CD4-positive, alpha-beta T cell treated with Interleukin-6 for 4 hours (primary cell): Measurements from ENCODE around the gene HMGCS2.
"Not testable (repeated sequence)": the region's sequence is repeated elsewhere in the genome, so short reads cannot be mapped to it uniquely, and the experiment has no call there.

Experiments
- DNase-seq: peaks from one replicate; pipeline ENCODE4 v3.0.0-alpha.2; 2020; ENCODE audit warnings: mixed read lengths

HMGCS2 gene

DNA sequence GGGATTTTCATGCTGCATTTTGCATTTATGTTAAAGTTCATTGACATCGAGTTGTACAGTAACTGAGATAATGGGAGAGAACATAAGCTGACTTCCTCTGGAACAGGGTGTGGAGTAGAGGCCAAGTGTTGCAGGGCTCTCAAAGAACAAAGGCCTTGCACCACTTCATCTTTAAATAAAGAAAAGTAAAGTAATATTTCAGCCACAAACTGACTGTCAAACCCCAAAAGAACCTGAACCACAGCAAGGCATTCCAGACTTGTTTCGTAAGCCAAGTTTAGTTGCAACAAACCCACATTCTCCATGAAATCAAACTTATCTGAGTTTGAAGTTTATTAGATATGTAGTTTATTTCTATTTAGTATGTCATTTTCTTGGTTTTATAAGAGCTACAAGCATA lies 19.1 kb upstream of the HMGCS2 start:
- no peak for DNase-seq

DNA sequence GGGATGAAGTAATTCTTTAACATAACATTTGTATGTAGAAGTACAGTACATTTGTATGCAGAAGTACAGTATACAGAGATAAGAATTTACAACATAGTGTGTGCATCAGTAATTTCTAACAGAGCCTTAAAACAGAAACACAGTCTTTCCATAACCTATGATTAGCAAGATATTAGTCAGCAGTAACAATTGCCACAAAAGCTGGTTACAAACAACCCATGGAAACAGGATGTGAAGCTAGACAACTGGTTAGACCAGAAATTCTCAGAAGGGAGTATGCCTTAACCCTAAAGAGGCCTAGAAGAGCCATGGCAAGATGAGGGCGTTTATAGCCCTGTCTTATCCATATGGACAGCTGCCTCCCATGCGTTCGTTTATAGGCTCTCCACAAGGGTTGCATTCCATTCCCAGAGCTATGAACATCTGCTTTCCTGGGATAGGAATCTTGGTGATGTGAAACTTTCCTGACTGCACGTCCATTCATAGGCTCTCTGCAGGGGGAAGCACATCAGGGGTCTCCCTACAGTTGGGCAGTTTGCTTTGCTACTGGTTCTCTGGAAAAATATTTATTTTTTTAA lies 17.9 kb upstream of the HMGCS2 start:
- not testable (repeated sequence) for DNase-seq

DNA sequence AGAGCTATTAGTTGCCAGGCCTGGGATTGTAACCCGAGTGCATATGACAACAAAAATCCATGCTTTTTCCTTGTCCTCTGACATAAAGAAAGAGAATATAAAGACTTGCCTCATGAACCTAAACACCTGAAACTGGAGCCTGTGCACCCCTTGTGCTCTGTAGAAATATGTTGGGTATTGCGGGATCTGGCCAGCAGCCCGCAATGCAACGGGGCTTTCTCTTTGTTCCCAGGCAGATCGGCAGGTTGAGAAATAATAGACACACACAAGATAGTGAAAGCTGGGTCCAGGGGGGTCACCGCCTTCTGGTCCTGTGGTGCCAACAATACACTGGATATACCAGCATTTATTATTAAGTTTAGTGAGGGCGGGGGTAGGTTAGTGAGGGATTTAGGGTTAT lies 17.3 kb upstream of the HMGCS2 start:
- DNase-seq: not testable (repeated sequence)

DNA sequence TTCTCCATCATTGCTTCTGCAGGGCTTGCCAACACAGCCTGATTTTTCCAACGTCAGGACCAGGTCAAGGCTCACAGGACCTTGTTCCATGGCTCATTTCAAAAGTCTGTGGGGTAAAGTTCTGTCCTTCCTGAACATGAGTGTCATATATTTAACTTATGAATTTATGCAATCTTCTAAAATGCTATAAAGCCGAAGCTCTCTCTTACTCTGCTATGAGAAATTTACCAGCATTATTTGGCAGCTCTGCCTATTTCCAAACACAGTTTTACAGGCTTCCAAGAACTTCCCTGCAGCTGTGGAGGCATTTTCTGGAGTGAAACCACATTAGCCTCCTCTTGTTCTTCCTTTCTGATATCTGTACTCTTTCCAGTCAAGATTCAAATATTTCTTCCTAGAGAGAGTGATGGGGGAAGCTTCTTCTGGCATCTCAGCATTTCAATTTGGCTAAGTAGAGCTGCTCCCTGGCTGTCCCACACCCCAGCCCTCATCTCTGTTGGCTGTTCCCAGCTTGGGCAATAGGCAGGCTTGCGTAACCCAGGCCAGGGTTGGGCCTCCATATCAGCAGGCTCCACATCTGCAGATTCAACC lies 15.6 kb upstream of the HMGCS2 start:
- no peak for DNase-seq

DNA sequence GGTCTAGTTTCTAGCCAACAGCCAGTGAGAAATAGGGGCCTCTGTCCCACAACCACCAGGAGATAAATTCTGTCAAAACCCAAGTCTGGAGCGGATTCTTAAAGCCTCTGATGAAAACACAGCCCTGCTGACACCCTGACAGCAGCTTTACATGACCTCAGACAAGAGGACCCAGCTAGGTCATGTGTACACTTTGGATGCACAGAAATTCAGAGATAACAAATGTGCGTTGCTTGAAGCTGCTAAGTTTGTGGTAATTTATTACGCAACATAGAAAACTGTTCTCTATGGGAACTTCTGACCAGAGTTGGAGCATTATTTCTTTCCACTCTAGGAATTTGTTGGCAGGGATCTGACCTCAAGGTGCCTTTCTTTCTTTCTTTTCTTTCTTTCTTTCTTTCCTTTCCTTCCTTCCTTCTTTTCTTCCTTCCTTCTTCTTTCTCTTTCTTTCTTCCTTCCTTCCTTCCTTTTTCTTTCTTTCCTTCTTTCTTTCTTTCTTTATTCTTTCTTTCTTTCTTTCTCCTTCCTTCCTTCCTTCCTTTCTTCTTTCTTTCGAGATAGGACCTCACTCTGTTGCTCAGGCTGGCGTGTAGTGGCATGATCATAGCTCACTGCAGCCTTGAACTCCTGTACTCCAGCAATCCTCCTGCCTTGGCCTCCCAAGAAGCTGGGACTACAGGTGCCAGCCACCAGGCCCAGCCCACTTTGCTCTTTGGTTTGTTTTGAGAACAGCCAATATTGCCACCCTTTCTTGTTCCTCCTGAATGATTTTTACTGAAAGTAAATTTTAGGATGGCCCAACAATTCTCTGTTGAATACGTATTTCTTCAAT lies 14.9 kb upstream of the HMGCS2 start:
- DNase-seq: no peak

DNA sequence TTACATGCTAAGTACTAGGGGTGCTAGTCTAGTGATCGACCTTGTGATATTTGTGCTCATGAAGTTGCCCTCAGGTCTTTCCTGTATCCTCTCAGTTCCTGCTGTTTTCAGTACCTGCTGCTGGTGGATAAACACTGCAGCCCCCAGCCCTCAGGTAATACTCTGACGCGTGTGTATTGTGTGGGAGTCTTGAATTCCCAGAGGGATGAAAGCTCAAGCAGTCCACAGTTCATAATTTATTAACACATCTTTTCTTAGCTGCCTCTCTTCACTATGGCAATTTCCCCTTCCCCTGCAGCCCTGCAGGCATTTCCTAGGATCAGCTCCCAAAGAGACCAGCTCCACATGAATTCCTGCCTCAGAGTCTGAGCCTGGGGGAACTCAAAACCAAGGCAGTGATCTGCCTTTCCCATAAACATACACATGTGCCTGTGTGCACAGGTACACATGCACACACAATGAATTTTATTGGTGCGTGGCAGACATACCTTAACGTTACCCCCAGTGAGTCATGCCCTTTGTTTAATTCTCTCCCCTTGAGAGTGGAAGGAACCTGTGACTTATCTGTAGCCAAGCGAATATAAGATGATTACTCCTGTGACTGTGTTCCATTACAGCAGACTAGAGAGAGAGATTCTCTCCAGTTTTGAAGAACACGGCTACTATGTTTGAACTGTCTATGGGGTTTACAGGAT lies 14.1 kb upstream of the HMGCS2 start:
- DNase-seq: no peak

DNA sequence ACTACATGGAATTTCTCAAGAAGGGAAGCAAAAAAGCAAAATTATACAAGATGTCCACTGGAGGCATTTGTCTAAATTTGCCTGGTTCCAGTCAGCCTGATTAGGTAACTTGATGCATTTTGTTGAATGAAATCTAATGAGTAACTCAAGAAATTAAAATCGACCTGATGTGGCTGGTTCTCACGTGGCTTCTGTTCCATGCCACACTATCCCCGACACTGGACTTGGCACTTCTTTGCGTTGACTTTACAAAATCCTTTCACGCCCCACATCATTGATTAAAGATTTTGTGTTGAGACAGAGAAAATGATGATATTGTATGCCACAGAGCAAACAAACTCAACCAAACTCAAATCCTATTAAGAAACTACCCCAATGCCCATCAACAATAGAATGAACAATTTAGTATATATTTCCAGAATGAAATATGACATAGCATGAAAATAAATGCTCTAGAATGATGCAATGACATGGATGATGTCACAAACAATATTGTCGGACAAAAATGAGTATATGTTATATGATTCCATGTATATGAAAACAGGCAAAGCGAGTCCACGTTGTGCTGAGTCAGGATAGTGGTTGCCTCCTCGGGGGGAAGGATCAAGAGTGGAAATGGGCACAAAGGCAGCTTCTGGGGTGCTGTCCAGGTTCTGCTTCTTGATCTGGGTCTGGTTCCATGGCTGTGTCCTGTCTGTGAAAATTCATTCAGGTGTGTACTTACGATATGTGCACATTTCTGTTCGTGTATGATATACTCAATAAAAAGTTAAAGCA lies 12.9 kb upstream of the HMGCS2 start:
- DNase-seq: no peak

DNA sequence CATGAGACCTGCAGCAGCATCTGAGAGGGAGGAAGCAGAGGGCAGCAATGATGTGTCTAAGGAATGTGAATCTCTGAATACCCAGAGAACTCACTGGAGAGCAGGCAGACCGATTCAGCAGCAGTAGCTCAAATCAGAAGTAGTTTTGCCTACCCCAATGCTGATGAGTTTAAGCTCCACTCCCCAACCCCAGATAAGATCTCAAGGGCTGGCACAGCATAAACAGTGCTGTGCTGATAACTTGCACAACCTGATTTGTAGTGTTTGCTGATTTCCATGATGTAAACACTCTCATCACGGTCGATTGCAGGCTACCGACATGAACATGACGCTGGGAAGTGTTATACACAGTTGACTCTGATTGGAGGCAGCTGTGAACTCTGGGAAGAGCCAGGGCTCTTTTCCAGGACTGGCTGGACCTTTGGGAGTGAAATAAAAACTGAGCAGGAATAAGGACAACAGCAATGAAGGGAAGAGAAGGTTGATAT lies 11.2 kb upstream of the HMGCS2 start:
- no peak for DNase-seq

DNA sequence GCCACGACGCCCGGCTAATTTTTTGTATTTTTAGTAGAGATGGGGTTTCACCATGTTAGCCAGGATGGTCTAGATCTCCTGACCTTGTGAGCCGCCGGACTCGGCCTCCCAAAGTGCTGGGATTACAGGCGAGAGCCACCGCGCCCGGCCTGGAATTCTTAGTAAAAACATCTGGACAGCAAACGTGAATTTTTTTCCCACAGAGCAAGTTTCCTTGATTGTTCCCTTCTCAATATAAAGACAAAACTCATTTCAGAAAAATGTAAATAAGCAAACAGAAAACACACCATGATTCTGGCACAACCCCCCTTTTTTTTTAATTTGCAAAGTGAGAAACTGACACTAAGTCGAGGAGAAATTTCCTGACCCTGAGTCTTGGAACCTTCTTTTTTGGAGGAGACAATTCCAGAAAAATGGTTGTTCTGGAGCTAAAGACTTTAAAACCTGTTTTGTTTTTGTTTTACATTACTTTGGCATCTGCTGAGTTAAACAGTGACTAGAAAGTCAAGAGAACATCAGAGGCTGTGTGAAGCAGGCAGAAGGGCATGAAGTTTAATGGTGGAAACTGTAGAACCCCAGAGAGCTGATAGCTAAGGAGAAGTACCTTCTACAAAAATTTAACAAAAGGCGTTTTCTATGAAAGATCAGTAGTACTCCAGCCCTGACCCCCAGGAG lies 10.3 kb upstream of the HMGCS2 start:
- no peak for DNase-seq

DNA sequence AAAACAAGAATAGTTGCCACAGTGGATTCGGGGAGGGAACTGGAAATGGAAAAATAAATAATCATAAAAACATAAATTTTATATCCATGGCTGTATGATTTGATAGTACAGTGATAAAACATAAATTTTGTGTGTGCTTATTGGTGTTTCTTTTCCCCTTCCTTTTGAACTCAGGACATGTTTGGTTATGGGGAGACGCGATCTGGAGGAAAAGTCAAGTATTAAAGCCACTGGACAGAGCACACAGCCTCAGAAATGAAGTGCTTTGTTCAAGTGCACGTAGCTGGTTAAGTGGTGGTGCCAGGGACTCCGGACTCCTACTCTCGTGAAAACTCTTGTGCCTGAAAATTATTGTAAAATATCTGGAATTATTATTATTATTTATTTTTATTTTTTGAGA lies 9.7 kb upstream of the HMGCS2 start:
- DNase-seq: no peak

DNA sequence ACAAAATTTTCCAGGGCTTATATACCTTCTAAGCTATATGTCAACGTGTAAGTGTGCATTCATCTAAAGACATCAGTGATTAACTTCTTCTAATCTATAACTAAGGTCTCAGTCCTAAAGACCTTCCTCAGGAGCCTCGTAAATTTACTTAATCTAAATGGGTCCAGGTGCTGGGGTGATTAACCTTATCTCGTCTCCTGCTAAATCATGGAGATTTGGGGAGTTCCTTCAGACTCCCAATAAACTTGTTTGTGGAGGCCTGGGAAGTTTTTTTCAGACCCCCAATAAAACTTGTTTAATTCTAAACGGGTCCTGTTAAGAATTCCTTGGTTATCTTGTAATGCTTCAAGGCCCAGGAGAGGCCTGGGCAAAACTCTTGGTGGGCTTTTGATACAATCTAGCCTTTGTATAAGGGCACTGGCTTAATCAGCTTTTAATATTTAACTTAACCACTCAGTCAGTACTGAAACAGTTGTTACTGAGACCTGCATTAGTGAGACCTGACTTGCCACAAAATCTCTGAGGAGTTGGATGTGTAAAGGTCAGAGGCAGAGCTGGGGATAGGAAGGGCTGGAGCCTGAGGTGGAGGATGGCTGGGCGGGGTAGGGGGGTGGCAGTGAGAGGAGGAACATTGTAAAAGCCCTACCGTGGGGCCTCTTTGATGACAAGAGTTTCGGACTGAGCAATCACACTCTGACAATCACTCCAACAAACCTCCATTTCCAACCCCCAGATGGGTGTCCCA lies 6.2 kb upstream of the HMGCS2 start:
- no peak for DNase-seq

DNA sequence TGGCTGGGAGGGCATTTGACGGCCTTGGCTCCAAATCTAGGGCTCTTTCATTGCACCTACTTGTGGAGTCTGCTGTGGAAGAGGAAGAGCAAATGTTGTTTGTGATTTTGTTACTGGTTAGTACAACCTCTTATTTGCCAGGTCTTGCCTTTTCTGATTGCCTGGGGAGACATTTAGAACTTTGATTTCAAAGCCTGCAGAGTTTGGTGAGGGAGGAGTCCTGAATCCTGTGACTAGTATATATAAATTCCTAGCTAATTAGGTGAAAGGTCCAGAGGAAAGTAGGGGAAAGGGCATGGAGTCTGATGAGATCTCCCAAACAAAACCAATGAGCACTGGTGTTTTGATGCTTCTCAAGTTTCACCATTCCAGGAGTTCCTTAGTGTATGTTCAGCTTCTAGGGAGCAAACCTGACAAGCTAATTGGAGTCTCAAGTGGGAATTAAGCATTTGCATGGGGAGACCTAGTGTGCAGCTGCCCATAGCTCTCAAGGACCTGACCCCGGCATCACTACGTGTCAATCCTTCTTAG lies 5.1 kb upstream of the HMGCS2 start:
- DNase-seq: no peak

DNA sequence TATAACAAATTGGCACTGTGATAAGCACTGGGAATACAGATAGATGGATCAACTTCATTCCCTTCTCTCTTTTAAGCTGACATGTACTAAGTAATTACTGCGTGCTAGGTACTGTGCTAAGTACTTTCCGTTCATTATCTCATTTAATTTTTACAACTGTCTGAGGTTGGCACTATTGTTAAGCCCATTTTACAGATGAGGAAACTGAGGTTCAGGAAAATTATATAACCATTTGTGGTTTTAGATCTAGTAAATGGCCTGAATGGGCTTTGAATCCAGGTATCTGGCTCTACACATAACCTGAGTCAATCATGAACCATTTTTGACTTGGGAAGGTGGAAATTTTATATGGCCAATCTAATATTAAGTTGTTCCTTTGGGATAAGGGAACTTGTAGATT lies 3.6 kb upstream of the HMGCS2 start:
- no peak for DNase-seq

DNA sequence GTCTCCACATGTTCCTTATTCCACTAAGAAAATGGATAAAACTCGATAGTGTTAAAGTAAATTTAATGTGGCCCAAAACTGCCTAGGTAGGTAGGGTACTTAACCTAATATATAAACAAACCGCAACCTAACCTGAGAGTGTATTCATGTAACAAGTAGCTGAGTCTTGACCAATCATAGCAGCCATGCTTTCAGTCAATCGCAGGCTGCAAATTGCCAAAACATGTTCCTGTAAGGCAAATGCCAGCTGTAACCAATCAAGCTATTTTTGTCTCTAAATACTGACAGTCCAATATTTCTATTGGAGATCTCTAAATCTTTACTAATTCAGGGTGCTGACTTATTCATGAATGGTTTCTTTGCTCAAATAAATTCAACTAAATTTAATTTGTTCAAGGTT lies 3.1 kb upstream of the HMGCS2 start:
- no peak for DNase-seq

DNA sequence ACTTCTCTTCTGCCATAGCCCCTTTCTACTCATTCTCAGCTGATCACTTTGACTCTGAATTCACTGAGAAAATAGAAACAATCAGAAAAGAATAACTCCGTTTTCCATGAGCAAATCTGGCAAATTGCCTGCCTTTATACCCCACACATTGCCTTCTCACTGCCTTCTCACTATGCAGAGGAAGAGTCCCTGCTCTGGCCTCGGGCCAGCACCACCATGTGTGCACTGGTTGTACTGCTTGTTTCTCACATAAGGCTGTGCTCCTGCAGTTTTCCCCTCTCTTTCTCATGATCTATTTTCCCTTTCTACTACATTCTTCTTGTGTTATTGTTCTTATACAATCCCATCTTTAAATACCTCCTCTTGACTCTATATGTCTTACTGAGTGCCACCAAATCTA lies 2.3 kb upstream of the HMGCS2 start:
- no peak for DNase-seq

DNA sequence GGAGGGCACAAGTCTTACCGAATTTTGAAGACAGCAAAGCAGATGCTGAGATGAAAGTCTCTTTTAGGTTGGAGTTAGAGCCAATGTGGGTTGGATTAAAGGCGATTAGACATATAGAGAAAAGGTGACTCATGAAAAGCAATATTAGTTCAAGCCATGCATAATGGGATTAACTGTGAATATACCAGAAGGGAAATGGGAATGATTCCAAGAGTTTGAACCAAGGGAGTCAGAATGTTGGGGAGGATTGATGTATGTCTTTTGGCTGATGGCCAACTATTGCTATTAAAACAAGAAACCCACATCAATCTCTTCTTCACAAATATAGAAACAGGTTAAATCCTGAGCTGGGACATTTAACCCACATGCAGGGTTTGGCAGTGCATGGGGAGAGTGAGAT lies 1.2 kb downstream of the HMGCS2 start:
- no peak for DNase-seq

DNA sequence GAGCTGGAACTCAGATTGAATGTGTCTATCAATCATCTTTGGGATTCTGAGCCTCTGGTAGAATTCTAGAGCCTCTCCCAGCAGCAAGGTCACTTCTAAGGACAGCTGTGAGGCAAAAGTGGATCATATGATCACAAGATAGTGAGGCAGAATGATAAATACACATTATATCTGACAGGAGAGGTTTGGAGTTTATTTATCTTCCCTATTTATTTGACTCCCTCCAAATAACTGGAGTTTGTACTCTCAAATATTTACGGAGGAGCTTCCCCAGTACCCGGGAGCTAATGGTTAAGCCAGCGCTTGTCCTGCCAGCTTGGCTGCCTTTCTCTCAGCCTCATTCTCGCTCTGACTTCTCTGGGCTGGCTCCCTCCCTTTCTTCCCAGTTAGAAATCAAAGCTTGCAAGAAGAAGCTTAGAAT lies 2.3 kb downstream of the HMGCS2 start:
- no peak for DNase-seq

DNA sequence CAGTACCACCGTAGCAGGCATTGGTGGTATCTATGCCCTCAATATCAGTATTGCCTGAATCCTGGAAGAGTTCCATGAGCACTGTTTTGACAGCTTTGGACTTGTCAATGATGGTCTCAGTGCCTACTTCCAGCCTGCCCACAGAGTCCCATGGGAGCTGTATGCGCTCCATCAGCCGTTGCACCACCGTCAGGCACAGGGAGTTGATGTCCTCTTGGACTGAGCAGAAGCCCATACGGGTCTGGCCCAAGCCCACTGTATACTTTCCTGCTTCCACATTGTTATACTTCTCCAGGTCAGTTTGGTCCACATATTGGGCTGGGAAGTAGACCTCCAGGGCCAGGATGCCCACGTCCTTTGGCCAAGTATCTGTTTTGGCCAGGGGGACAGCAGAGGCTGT lies 4.5 kb downstream of the HMGCS2 start:
- no peak for DNase-seq

DNA sequence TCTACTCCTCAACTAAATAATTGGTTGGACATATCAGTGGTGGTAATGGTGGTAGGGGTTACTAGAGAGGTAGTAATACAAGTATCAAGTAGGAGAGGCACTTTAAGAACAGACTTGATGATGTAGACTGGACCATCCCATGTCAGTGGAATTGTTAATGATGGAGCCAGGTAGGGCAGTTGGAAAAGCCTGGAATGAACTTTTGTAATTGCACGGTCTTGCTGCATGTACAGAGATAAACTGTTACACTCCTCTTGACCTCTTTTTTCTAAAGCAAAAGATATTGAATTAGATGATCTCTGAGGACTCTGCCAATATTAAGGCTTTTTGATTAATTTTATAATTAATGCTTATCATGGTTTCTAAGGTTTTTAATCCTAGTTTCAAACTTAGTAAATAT lies 5.8 kb downstream of the HMGCS2 start:
- no peak for DNase-seq

DNA sequence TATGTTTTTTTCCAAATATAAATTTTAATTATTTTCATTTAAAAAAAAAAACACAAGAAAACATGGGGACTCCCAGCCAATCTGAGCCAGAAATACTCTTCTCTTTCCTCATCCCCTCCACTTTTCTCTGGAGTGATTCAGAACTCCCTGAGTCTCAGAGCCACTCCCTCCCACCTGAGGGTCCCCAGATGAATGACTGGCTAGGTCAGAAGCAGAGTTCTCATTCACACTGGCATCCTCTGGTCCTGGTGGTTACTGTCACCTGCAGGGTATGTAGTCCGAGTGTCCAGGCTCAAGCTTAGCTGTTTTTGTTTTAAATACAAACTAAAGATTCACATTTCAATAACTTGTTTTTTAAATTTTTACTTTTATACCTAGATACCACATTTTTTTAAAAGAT lies 6.3 kb downstream of the HMGCS2 start:
- DNase-seq: no peak

DNA sequence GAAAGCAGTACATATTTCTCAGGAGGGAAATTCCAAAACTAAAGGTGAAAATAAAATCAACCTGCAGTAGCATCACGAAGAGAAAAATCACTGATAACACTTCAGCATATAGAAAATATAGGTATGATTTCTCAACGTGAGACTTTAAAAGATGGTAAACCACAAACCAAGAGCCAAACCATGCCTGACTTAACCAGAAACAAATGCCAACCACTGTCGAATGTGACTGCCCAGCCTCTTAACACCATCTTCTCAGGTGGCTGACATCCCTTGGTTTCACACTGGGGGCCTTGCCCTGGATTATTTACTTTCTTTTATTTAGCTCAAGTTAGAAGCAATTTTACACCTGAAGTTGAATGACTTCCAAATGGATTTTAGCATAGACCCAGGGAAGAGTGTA lies 10.1 kb downstream of the HMGCS2 start:
- no peak for DNase-seq
